ENCODE results near the gene FBXO3.

DNA sequence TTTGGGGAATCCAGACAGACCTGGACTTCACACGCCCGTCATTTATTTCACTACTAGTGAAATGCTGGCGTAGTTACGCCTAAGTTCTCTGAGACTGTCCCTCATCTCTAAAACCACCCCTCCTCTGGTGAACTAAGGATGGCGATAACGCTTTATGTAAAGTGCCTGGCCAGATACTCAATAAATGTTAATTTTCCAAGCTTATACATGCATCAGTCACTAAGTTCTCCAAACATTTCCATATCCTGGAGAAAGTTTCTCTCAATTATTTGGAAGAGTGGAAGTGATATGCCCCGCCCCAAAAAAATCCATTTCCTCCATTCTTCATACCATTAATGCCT lies 1.1 kb upstream of the FBXO3 start:
- TF ChIP-seq POLR2AphosphoS5 (IDR thresholded peaks at IDR 0.05; ENCODE audit: low read depth, low read length) (no peak), POLR2A (IDR thresholded peaks at IDR 0.05; ENCODE audit: low read depth, low read length) (no peak), TAF1 (IDR thresholded peaks at IDR 0.05; ENCODE audit: borderline replicate concordance, low read depth, low read length) (no peak)
